Thymus (tissue), 11 donors: ENCODE results near the gene INKA1. TPM values are rescaled to one million over a fixed set of nuclear protein-coding genes. Genes with fewer than 3 reads are reported as not detected.
A peak's percentile ranks its signal among the peaks of the same experiment; 100 is the strongest.
"Not testable (repeated sequence)": the region's sequence is repeated elsewhere in the genome, so short reads cannot be mapped to it uniquely, and the experiment has no call there.

Experiments used
- DNase-seq, 9 donors: peaks; one replicate each; pipeline ENCODE4 v3.0.0-alpha.2; 2013; ENCODE audit warnings: low spot score in 9 of 9, low read depth in 6 of 9, missing footprints in 1 of 9
- H3K27ac ChIP-seq, 2 donors: one replicate each; pipeline ENCODE4 v1.5.1; 2013; ENCODE audit warnings: control low read depth in 1 of 2, low read depth in 1 of 2, low read length in 1 of 2, mild to moderate bottlenecking in 1 of 2, moderate library complexity in 1 of 2
- H3K27me3 ChIP-seq, 2 donors: one replicate each; pipeline ENCODE4 v1.5.1; 2013; ENCODE audit warnings: low read length in 1 of 2; ENCODE audit not compliant: control insufficient read depth in 2 of 2, insufficient read depth in 1 of 2
- H3K36me3 ChIP-seq, 2 donors: one replicate each; pipeline ENCODE4 v1.5.1; 2013; ENCODE audit warnings: low read length in 1 of 2, mild to moderate bottlenecking in 1 of 2, moderate library complexity in 1 of 2; ENCODE audit not compliant: control insufficient read depth in 2 of 2, insufficient read depth in 2 of 2
- H3K4me1 ChIP-seq, 2 donors: one replicate each; pipeline ENCODE4 v1.5.1; 2013; ENCODE audit warnings: low read length in 2 of 2; ENCODE audit not compliant: control insufficient read depth in 2 of 2, insufficient read depth in 2 of 2
- H3K4me3 ChIP-seq, 2 donors: one replicate each; pipeline ENCODE4 v1.5.1; 2013; ENCODE audit warnings: low read length in 2 of 2, control low read depth in 1 of 2, mild to moderate bottlenecking in 1 of 2
- H3K9me3 ChIP-seq, 2 donors: one replicate each; pipeline ENCODE4 v1.5.1; 2013; ENCODE audit warnings: low read length in 1 of 2, mild to moderate bottlenecking in 1 of 2; ENCODE audit not compliant: control insufficient read depth in 2 of 2, insufficient read depth in 1 of 2
- WGBS: extraction: QIAGEN DNeasy Blood & Tissue Kit; methylation state at CpG from one replicate; pipeline ENCODE4 v1.1.7; 2013; 5-methylcytosine and 5-hydroxymethylcytosine counted together
- polyA plus RNA-seq: library from polyadenylated mRNA; stranded (reverse); fragments of 200-250 nt; gene quantifications from one replicate; pipeline ENCODE4 v1.2.3, GENCODE V29; 2013
- total RNA-seq: library from RNA; stranded (reverse); fragments of 120-200 nt; gene quantifications from one replicate; pipeline ENCODE4 v1.2.4, GENCODE V29; 2013
- donor health status: healthy.

Gene INKA1
- total and polyA plus RNA-seq, 2 donors = 4.2 to 5.2 TPM

DNA sequence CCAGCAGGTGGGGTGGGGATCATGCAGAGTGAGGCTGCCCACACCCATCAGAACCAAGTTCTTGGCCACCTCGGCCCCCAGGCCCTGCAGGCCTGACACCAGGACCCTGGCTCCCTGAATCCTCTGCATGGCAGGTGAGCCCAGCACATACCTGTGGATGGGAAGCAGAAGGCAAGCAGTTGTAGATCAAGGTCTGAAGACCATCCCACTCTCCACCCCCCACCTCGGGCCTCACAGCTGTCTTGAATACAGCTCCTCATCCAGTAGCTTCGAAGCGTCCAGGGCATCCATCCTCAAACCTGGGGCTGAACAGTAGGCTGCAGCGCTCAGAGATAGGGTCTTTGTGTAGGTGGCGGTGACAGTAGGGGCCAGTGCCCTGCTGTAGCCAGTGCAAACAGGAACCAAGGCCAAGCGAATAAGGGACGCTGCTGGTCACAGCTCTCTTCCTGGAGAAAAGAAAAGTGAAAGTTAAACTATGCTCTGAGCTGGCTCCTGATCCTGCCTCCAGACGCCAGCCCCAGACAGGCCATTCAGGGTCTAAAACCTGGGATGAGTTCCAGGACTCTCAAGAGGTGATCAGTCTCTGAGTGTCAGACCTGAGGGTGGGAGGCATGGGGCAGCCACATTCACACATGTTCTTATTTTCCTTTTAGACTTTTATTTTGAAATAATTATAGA lies 10.6 kb downstream of the INKA1 start, which contains the start of gene UBA7:
UBA7 (minus strand) TSS at position 457 of the 678 bp plus-strand sequence; CDS start at position 291, 166 bp downstream.
- 10% methylated on average over 9 of the region's 9 CpGs for WGBS
- Histone ChIP-seq H3K4me1 (peaks cover 2 to 30% of the 10 kb centered on the region in 2 donors), H3K4me3 (peak within 1 kb of the TSS; percentile 56 to 61), H3K36me3 (peaks cover 28 to 30% of the 10 kb centered on the region in 2 donors), H3K27me3 (no peaks in the 10 kb centered on the region), H3K27ac (peak within 1 kb of the TSS; percentile 76 to 88), H3K9me3 (no peaks in the 10 kb centered on the region)
- peak in 3 of 9 donors; percentile 44 to 68 (median 45) for DNase-seq

DNA sequence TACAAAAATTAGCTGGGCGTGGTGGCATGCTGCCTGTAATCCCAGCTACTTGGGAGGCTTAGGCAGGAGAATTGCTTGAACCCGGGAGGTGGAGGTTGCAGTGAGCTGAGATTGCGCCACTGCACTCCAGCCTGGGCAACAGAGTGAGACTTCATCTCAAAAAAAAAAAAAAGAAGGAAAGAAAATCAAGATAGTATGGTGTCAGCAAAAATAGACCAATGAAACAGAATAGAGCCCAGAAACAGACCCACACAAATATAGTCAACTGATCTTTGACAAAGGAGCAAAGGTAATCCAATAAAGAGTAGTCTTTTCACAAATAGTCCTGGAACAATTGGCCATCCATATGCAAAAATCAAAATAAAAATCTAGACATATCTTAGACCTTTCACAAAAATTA lies 20.1 kb downstream of the INKA1 start:
- H3K9me3 ChIP-seq, H3K36me3 ChIP-seq, H3K27ac ChIP-seq, H3K4me3 ChIP-seq, H3K4me1 ChIP-seq, H3K27me3 ChIP-seq, DNase-seq: not testable (repeated sequence)
- WGBS = 95% methylated on average over 3 of the region's 3 CpGs

DNA sequence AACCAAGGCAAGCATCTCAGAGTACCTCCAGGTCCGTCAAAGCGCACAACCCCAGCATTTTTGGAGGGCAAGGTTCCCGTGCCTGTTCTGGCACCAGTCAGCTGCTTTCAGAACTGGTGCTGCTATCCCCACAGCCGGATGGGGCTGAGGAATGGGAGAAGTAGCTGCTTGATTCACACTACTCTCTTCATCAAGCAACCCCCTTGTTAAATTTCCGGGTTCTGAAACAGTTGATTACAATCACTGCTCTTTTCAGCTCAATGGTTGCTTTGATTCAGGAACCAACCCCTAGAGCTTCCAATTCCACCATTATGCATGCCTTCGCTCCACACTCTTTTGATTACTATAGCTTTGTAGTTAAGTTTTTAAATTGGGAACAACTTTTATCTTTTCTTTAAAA lies 23.0 kb downstream of the INKA1 start:
- 98% methylated on average over 6 of the region's 6 CpGs for WGBS
- Histone ChIP-seq H3K4me1 (no peaks in the 10 kb centered on the region), H3K27me3 (no peaks in the 10 kb centered on the region), H3K4me3 (no peak overlapping the region), H3K27ac (no peak overlapping the region), H3K36me3 (peaks cover 22 to 27% of the 10 kb centered on the region in 2 donors), H3K9me3 (peaks cover 1 to 2% of the 10 kb centered on the region in 2 donors)
- DNase-seq = no peak

GRCh38 chr3:49831341-49831740 lies 28.3 kb downstream of the INKA1 start:
- no peak overlapping the region for H3K27ac ChIP-seq
- no peak overlapping the region for H3K4me3 ChIP-seq
- peaks cover 43 to 46% of the 10 kb centered on the region in 2 donors for H3K36me3 ChIP-seq
- 56% methylated on average over 3 of the region's 3 CpGs for WGBS
- no peaks in the 10 kb centered on the region for H3K4me1 ChIP-seq
- no peak for DNase-seq
- peaks cover 0 to 2% of the 10 kb centered on the region in 2 donors for H3K9me3 ChIP-seq
- no peaks in the 10 kb centered on the region for H3K27me3 ChIP-seq

DNA sequence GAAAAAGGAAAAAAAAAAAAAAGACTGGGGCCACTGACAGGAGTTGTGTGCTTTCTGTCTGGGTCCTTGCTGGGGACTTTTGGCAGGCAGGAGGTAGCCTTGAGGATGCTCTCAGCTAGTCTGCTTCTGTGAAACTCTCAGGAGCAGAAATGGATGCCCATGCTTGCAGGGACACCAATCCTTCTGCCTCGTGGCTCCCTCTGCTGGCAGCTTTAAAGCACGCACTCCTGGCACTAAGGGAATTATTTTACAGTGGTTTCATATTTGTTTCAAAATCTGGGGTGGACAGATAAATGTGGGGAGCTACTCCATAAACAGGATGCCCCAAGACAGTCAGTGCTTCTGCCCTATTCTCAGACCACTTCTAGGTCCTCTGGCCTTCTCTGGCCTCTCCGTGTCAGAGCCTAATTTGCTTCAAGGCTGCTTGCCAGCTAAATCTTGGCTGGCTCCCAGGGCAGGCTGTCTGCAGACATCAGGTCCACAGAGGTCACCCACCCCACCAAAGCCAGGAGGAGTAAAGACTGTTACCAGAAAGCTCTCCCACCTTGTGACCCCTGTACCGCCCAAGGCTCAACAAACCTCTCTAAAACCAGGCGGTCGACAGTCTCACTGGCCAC lies 36.2 kb downstream of the INKA1 start:
- Histone ChIP-seq H3K27me3 (no peaks in the 10 kb centered on the region), H3K9me3 (no peaks in the 10 kb centered on the region), H3K27ac (no peak overlapping the region), H3K36me3 (peaks cover 16 to 38% of the 10 kb centered on the region in 2 donors), H3K4me1 (no peaks in the 10 kb centered on the region), H3K4me3 (no peak overlapping the region)
- peak; percentile 40 to 88 (median 74) for DNase-seq
- 54% methylated on average over 6 of the region's 6 CpGs for WGBS

DNA sequence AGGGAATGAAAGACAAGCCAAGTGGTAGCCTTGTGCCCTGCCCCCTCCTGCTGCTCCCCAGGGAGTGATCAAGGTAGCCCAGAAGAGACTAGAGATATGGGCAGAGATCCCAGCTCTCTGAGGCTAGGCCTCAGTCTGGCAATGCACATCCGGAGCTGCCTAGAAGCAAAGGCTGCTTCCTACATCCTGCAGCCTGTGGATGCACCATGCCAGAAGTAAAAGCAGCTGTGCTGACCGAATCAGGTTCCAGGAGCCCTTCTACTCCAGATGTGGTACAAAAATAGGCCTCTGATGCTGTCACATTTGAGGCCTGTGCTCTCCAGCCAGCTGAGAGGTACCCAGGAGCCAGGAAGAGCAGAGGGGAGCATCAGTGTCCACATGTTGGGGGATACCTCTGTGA lies 37.3 kb downstream of the INKA1 start:
- Histone ChIP-seq H3K9me3 (no peaks in the 10 kb centered on the region), H3K36me3 (peaks cover 14 to 40% of the 10 kb centered on the region in 2 donors), H3K27ac (no peak overlapping the region), H3K27me3 (no peaks in the 10 kb centered on the region), H3K4me3 (no peak overlapping the region), H3K4me1 (no peaks in the 10 kb centered on the region)
- no peak for DNase-seq
- 94% methylated on average over 2 of the region's 2 CpGs for WGBS

GRCh38 chr3:49841126-49841696 lies 38.1 kb downstream of the INKA1 start:
- no peak overlapping the region for H3K27ac ChIP-seq
- no peaks in the 10 kb centered on the region for H3K9me3 ChIP-seq
- peak in 4 of 9 donors; percentile 17 to 51 (median 30) for DNase-seq
- no peak overlapping the region for H3K4me3 ChIP-seq
- peaks cover 22 to 43% of the 10 kb centered on the region in 2 donors for H3K36me3 ChIP-seq
- H3K4me1 ChIP-seq = no peaks in the 10 kb centered on the region
- H3K27me3 ChIP-seq = no peaks in the 10 kb centered on the region

DNA sequence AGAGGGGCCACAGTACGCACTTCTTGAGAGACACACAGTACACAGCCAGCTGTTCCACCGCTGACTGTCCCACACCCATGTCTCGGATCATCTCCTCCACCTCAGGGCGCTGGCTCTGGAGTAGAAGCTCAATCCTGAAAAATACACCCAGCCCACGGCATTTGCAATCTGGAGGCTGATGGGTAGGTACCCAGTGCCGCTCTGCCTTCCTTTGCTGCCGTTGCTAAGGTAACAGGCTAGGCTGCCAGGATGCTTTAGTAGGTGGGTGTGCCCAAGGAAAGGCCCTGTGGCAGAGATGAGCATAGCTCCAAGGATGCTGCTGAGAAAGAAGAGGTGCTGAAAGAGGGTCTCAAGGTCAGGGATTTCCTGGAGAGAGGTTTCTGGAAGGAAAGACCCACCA lies 38.7 kb downstream of the INKA1 start:
- no peak for DNase-seq
- no peaks in the 10 kb centered on the region for H3K4me1 ChIP-seq
- no peaks in the 10 kb centered on the region for H3K9me3 ChIP-seq
- WGBS = 98% methylated on average over 7 of the region's 7 CpGs
- H3K27me3 ChIP-seq = no peaks in the 10 kb centered on the region
- H3K4me3 ChIP-seq = no peak overlapping the region
- no peak overlapping the region for H3K27ac ChIP-seq
- peaks cover 23 to 43% of the 10 kb centered on the region in 2 donors for H3K36me3 ChIP-seq

DNA sequence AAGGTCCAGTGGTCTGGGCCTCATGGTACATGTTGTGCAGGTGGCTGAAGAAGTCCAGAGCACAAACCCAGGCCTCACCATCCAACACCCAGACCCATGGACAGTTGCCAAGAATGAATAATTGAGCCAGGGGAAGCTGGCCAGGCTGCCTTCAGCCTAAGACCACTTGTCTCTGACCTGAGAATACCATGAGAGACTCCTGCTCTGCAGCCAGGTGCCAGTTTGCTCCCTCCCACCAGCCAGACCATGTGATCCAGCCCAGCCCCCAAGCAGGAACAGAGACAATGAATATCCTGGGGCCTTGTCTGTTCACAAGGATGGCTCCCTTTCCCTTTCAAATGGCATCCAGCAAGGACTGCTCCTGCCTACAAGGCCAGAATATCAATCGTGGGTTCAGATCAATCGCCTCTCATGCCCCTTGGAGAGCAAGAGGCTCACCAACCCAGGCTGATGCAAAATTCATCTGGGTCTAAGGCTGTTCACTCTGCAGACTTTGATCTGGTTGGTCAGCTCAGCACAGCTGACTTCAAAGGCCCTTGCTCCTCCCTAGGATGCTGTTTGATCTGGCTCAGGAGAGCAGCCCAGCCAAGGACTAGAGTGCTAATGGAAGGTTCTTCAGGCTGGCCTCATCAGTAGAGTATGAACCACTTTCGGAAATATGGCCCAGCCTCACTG lies 39.9 kb downstream of the INKA1 start:
- no peak overlapping the region for H3K4me3 ChIP-seq
- WGBS = 98% methylated on average over 3 of the region's 3 CpGs
- no peaks in the 10 kb centered on the region for H3K4me1 ChIP-seq
- no peaks in the 10 kb centered on the region for H3K27me3 ChIP-seq
- no peaks in the 10 kb centered on the region for H3K9me3 ChIP-seq
- no peak for DNase-seq
- no peak overlapping the region for H3K27ac ChIP-seq
- peaks cover 26 to 49% of the 10 kb centered on the region in 2 donors for H3K36me3 ChIP-seq
